Muscle of leg (tissue), 16 donors: ENCODE measurements around the gene INTU. TPM values are rescaled to one million over a fixed set of nuclear protein-coding genes. Genes with fewer than 3 reads are reported as not detected.
"Not testable (repeated sequence)": the region's sequence is repeated elsewhere in the genome, so short reads cannot be mapped to it uniquely, and the experiment has no call there.

ENCODE experiments used
- DNase-seq: peaks from one replicate; pipeline ENCODE4 v3.0.0; 2013
- H3K27ac ChIP-seq: one replicate; pipeline ENCODE4 v1.5.1; 2013; ENCODE audit warnings: mild to moderate bottlenecking, low read length, control low read depth
- H3K27me3 ChIP-seq: one replicate; pipeline ENCODE4 v1.6.1; 2013; ENCODE audit warnings: low read length; ENCODE audit not compliant: control insufficient read depth, insufficient read depth
- H3K36me3 ChIP-seq: one replicate; pipeline ENCODE4 v1.6.1; 2013; ENCODE audit warnings: low read length; ENCODE audit not compliant: control insufficient read depth, insufficient read depth
- H3K4me1 ChIP-seq: one replicate; pipeline ENCODE4 v1.6.1; 2013; ENCODE audit warnings: low read length; ENCODE audit not compliant: control insufficient read depth, insufficient read depth
- H3K4me3 ChIP-seq: one replicate; pipeline ENCODE4 v1.5.1; 2013; ENCODE audit warnings: low read length, control low read depth
- H3K9me3 ChIP-seq: replicated peaks from 2 replicates; pipeline ENCODE4 v1.6.1; 2013; ENCODE audit warnings: low read depth, low read length; ENCODE audit not compliant: control insufficient read depth
- WGBS: methylation state at CpG from one replicate; pipeline ENCODE4 v1.1.5; 2013; ENCODE audit warnings: missing lambda C conversion rate; ENCODE audit not compliant: insufficient coverage; 5-methylcytosine and 5-hydroxymethylcytosine counted together
- long read RNA-seq, 11 donors: transcript quantifications; one replicate each; lab custom pipeline, GENCODE V29; 2026
- polyA plus RNA-seq, 8 donors: library from polyadenylated mRNA; unstranded; fragments of 120-200 nt; gene quantifications; one replicate each; pipeline versions ENCODE4 v1.2.1 to v1.2.3, GENCODE V29; 2013; ENCODE audit warnings: inconsistent platforms in 1 of 8, low replicate concordance in 1 of 8; ENCODE audit not compliant: insufficient read length in 8 of 8, insufficient read depth in 1 of 8
- total RNA-seq: library from RNA; stranded (reverse); fragments of 120-200 nt; gene quantifications from one replicate; pipeline ENCODE4 v1.2.4, GENCODE V29; 2013

INTU gene
- total RNA-seq (10.6 TPM), polyA plus RNA-seq (10 to 100 TPM in 2 of 8 donors, 1 to 10 TPM in 6; 6.9 to 13.0 (median 8.6) TPM)
- long read RNA-seq, donor 1: 0 reads
- long read RNA-seq, donor 2: 0 reads
- long read RNA-seq, donor 3: 0 reads
- long read RNA-seq, donor 4: 0 reads
- long read RNA-seq, donor 5: 0 reads
- long read RNA-seq, donor 6: 0 reads
- long read RNA-seq, donor 7: 0 reads
- long read RNA-seq, donor 8: 0 reads
- long read RNA-seq, donor 9: 0 reads
- long read RNA-seq, donor 10: 0 reads
- long read RNA-seq, donor 11: 0 reads

- no peaks in the 10 kb centered on the region for H3K36me3 ChIP-seq
- peaks cover 4% of the 10 kb centered on the region for H3K27me3 ChIP-seq
- 0% methylated on average over 17 of the region's 38 CpGs for WGBS
- peak within 1 kb of the TSS; percentile 74 for H3K4me3 ChIP-seq
- H3K9me3 ChIP-seq: no peaks in the 10 kb centered on the region
- peak within 1 kb of the TSS; percentile 82 for H3K27ac ChIP-seq
- DNase-seq: peak; percentile 99
- H3K4me1 ChIP-seq: no peaks in the 10 kb centered on the region
These were observed at the start of gene INTU for GRCh38 chr4:127632420-127633403. Gene INTU (plus strand): TSS chr4:127632957. CDS start chr4:127633035, 78 bp downstream.

- DNase-seq, H3K4me3 ChIP-seq: not testable (repeated sequence)
These were observed 46.3 kb upstream of the INTU start for GRCh38 chr4:127586496-127586895.

GRCh38 chr4:127586922-127587571 is 45.7 kb upstream of the INTU start:
- H3K36me3 ChIP-seq: no peaks in the 10 kb centered on the region
- WGBS: no CpG with 5 or more reads among the region's 1 CpG
- H3K27ac ChIP-seq: no peak overlapping the region
- no peaks in the 10 kb centered on the region for H3K9me3 ChIP-seq
- H3K4me3 ChIP-seq: no peak overlapping the region
- no peaks in the 10 kb centered on the region for H3K4me1 ChIP-seq
- H3K27me3 ChIP-seq: no peaks in the 10 kb centered on the region
- peak; percentile 32 for DNase-seq

More at GRCh38 chr4:127586496-127586895, 46.3 kb upstream of the INTU start:
- H3K27me3 ChIP-seq, H3K36me3 ChIP-seq, H3K4me1 ChIP-seq, H3K27ac ChIP-seq, H3K9me3 ChIP-seq: not testable (repeated sequence)
- WGBS: 80% methylated on average over 2 of the region's 4 CpGs

GRCh38 chr4:127589153-127589552 is 43.6 kb upstream of the INTU start:
- H3K27ac ChIP-seq, H3K4me1 ChIP-seq, DNase-seq, H3K4me3 ChIP-seq, H3K36me3 ChIP-seq, H3K9me3 ChIP-seq, H3K27me3 ChIP-seq: not testable (repeated sequence)
- WGBS: no CpG with 5 or more reads among the region's 12 CpGs

GRCh38 chr4:127598656-127599055 is 34.1 kb upstream of the INTU start:
- no peaks in the 10 kb centered on the region for H3K36me3 ChIP-seq
- H3K27me3 ChIP-seq: no peaks in the 10 kb centered on the region
- H3K27ac ChIP-seq: no peak overlapping the region
- no peaks in the 10 kb centered on the region for H3K9me3 ChIP-seq
- no peaks in the 10 kb centered on the region for H3K4me1 ChIP-seq
- H3K4me3 ChIP-seq: no peak overlapping the region
- no peak for DNase-seq

GRCh38 chr4:127601029-127601428 is 31.7 kb upstream of the INTU start:
- Histone ChIP-seq H3K36me3 (no peaks in the 10 kb centered on the region), H3K4me3 (no peak overlapping the region), H3K4me1 (peaks cover 2% of the 10 kb centered on the region), H3K27ac (no peak overlapping the region), H3K27me3 (no peaks in the 10 kb centered on the region), H3K9me3 (no peaks in the 10 kb centered on the region)
- no CpG with 5 or more reads among the region's 1 CpG for WGBS
- peak; percentile 45 for DNase-seq

GRCh38 chr4:127604949-127605709 is 27.6 kb upstream of the INTU start:
- WGBS: 27% methylated on average over 5 of the region's 6 CpGs
- Histone ChIP-seq H3K9me3 (no peaks in the 10 kb centered on the region), H3K4me3 (no peak overlapping the region), H3K27me3 (no peaks in the 10 kb centered on the region), H3K36me3 (no peaks in the 10 kb centered on the region), H3K27ac (no peak overlapping the region), H3K4me1 (peaks cover 2% of the 10 kb centered on the region)
- DNase-seq: peak; percentile 38

- DNase-seq: no peak
- no peaks in the 10 kb centered on the region for H3K9me3 ChIP-seq
- H3K36me3 ChIP-seq: no peaks in the 10 kb centered on the region
- H3K27ac ChIP-seq: no peak overlapping the region
- H3K4me3 ChIP-seq: no peak overlapping the region
- peaks cover 2% of the 10 kb centered on the region for H3K4me1 ChIP-seq
- H3K27me3 ChIP-seq: no peaks in the 10 kb centered on the region
These were observed 25.9 kb upstream of the INTU start for GRCh38 chr4:127606823-127607222.

- H3K4me3 ChIP-seq: no peak overlapping the region
- H3K27me3 ChIP-seq: no peaks in the 10 kb centered on the region
- no peak for DNase-seq
- H3K4me1 ChIP-seq: peaks cover 2% of the 10 kb centered on the region
- H3K36me3 ChIP-seq: no peaks in the 10 kb centered on the region
- H3K27ac ChIP-seq: no peak overlapping the region
- no CpG with 5 or more reads among the region's 5 CpGs for WGBS
- H3K9me3 ChIP-seq: no peaks in the 10 kb centered on the region
These were observed 23.3 kb upstream of the INTU start for GRCh38 chr4:127609484-127609883.
